GM18909 (cell line): Measurements from ENCODE around the gene PLEK.

Experiments used
- ATAC-seq: cut with Tn5 transposase; IDR thresholded peaks from one replicate; pipeline ENCODE4 v1.9.1; 2021; ENCODE audit warnings: mild to moderate bottlenecking; ENCODE audit not compliant: unreplicated experiment, poor library complexity

The PLEK gene

GRCh38 chr2:68412127-68412819 lies 47.2 kb downstream of the PLEK start:
- peak; percentile 37 for ATAC-seq

GRCh38 chr2:68413466-68413865 lies 48.4 kb downstream of the PLEK start:
- ATAC-seq, result no peak

GRCh38 chr2:68414452-68414851 lies 49.4 kb downstream of the PLEK start:
- ATAC-seq, result no peak

DNA sequence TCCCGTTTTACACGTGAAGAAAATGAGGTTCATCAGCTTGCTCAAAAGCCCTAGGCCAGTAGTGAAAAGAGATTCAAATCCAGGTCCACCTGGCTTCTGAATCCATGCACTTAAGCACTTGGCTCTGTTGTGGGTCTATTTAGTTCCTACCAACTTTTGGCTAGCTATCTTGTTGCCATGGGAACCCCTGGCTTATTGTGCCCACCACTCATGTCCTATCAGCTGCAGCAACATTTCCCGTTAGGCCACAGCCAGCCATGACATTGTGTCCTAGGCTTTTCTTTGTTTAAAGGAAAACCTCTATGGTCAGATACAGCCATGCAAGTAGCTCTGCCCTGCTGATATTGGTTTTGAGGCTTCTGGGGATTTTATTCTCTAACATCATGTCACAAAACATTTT lies 49.8 kb downstream of the PLEK start:
- no peak for ATAC-seq

- ATAC-seq, result no peak
Measured at GRCh38 chr2:68415521-68415920, 50.4 kb downstream of the PLEK start.

DNA sequence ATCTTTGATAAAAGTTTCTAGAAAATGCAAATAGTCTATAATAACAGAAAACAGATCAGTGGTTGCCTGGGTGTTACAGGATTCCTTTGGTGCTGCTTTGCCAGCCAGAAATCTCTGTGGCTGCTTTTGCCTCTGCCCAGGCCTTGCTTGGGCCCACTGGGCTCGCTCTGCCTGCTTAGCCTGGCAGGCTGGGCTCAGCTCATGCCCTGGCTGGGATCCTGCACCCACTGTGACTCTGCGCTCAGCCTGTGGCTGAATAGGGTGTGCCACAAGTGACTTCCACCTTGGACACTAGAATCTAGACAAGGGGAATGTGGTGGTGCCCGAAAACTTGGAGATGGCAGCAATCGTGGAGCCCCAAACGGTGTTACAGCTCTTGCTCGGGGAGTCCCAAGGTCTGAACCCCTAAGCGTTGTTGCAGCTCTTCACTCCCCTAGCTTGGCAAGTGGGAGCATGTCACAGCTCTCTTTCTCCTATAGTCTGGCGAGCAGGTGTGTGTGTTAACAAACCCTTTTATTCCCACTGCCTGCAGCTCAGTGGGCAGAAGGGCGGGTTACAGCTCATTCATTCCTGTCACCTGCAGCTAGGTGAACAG lies 51.1 kb downstream of the PLEK start:
- ATAC-seq, result no peak

DNA sequence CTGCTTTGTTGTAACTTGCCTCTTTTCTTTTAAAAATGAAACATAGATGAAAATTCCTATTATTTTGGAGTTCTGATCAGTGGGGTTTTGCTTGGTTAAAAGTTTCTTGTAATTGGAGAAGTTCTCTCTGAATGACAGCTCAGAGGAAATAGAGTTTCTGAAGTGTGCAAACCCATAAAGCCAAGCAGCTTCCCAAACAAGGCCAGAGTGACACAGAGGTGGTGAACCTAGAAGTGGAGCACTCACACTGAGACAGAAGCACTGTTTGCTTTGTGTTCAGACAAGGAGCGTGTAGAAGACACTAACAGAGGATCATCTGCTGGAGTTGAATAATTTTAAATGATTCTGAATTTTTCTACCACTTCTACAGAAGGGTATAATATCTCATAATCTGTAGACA lies 52.8 kb downstream of the PLEK start:
- ATAC-seq, result no peak

DNA sequence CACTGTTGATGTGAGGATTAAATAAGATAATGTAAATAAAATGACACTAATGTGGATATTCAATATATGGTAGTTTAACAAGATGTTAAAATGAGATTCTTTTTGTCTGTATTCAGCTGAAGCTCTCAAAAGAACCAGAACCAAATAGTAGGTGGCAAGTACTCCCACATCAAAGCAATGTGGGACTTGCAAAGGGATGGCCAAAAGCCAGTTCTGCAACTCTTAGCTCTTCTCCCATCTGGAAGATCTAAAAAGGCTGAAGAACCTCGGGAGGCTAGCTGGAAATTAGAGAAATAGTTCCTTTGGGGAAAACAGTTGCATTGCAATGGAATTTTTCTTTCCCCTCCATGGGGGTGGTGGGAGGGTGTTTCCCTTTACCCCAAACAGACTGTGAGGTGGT lies 53.3 kb downstream of the PLEK start:
- ATAC-seq, result no peak

DNA sequence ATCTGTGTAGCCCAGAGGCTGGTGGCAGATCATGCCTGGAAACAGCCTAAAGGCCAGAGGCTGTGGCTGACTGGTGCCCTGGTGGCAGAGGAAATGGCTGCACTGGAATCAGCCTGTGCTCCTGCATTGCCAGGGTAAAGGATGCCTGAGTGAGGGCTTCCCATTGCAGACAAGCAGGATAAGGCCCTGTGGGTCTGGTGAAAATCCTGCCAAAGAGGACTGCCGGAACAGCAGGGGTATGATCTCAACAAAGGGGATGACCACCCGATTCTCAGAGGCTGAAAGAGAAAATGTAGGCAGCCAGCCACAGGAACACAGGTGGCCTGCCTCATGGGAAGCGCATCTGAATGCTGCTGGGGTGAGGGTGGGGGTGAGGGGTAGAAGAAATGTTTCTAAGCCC lies 53.8 kb downstream of the PLEK start:
- ATAC-seq, result no peak

DNA sequence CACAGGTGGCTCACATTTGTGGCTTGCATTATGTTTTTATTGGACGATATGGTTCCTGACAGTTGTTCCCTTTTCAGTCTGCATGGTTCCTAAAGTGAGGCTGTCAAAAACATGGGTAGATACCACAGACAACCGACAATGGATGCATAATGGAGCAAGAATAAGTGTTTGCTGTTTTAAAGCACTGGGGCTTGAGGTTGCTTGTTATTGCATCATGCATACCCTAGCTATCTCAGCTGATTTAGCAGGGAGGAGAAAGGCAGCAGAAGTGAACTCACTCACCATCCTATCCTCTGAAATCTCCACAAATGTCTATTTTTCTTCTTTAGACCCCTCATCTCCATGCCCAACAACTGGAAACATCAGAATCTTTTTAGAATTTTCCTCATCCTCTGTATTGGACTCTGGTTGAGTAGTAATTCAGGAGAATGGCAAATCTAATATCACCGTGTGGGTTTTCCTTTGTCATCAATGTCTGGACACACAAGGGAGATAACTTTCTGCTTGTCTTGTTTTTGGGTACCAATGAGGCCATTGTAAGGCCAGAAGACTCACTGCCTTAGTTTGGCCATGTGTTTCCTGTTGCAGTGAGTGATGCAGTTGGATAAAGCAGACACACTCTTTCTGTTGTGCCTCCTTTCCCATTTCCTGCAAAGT lies 55.3 kb downstream of the PLEK start:
- ATAC-seq, result no peak

GRCh38 chr2:68423966-68424650 lies 59.0 kb downstream of the PLEK start:
- peak; percentile 84 for ATAC-seq

GRCh38 chr2:68425503-68425902 lies 60.4 kb downstream of the PLEK start:
- ATAC-seq, result no peak

DNA sequence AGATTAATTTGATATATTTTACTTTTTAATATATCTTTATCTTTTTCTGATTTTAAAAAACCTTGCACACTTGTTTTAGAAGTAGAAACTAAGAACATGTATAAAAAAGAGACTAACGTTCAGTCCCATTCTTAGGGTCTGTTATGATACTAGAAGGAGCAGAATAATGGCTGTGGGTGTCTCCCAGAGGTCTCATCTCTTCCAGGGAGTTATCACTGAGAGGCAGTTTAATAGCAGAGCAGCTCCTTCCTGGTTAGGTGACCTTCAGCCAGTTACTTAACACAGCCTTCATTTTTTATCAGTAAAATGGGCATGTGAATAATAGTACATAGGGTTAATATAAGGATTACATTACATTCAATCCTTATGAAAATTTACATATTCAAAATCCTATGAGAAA lies 61.4 kb downstream of the PLEK start:
- ATAC-seq, result no peak

GRCh38 chr2:68426848-68427579 lies 61.9 kb downstream of the PLEK start:
- ATAC-seq, result no peak

DNA sequence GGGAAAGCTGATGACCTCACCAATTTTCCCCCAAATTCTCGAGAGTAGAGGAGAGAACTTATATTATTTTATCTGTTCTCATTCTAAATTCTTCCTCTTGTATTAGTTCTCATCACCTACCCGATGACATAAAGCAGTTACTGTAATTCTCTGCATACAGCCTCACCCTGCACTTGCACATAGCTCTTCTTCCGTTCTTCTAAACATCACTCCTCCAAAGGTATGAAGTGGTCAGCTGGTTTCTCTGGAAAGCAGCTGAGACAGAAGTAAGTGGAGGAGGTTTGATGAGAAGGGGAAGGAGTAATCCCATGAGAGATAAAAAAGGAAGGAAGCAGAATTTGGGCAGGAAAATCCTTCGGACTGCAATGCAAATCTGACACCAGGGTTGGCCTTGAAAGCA lies 63.0 kb downstream of the PLEK start:
- ATAC-seq, result no peak

GRCh38 chr2:68428746-68429145 lies 63.7 kb downstream of the PLEK start:
- ATAC-seq, result no peak

DNA sequence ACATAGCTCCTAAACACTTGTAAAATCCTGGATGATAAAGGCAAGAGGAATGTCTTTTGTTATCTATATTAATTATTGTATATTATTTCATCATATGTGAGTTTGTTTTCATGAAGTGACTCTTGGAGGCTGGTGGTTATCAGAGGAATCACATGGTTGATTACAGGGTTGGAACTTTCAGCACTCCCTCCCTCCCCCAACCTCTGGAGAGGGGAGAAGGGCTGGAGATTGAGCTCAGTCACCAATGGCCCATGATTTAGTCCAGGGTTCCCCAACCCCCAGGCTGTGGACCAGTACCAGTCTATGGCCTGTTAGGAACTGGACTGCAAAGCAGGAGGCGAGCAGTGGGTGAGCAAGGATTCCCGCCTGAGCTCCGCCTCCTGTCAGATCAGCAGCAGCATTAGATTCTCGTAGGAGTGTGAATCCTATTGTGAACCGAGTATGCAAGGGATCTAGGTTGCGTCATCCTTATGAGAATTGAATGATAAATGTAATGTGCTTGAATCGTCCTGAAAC lies 64.3 kb downstream of the PLEK start:
- ATAC-seq, result no peak

GRCh38 chr2:68431316-68431972 lies 66.4 kb downstream of the PLEK start:
- no peak for ATAC-seq

DNA sequence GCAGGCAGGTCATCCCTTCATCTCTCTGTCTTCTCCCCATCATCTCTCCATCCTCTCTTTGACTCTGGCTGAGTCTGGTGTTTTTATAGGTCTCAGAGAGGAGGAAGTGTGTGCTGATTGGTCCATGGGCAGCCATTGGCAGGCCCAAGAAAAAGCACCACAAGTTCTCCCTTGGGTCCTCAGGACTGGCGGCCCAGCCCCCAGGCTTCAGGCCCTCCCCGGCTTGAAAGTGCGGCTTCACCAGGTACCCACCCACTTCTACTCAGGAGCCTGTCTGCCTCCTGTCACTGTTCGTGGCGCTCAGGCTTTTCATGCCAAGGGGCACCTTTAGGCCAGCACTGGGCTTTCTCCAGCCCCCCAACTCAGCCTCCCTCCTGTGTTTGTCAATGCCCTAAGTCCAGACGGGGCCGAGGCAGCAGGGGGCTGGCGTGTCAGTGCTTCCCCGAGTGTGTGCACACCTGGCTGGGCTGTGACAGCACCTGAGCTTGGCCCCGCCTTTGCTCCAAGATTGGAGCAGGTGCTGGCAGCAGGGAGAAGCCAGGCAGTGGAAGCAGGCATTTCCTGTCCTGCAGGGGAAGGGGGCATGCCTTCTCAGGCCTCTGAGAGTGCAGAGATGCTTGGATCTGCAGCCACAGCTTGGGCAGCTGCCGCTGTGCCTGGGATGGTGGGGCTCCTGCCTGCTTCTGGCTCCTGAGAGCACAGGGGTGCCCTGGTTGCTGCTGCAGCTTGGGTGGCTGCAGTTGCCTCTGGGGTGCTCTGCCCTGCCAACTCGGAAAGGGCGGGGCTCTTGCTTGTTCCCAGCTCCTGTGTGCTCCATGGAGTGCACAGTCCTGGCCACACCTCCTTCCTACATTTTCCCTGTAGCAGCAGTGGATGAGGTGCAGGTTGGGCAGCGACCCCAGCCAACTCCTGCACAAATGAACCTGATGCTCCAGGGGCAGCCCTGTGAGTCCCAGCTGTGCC lies 67.9 kb downstream of the PLEK start:
- ATAC-seq, result no peak
